A673 (cell line): ENCODE data around the gene CPXM2. TPM values are rescaled to one million over a fixed set of nuclear protein-coding genes. Genes with fewer than 3 reads are reported as not detected.

Experiments
- BruUV-seq: library from RNA; stranded (reverse); fragments of 400-500 nt; replicated peaks from 2 replicates; lab custom pipeline; 2021; lab: Mats Ljungman, UMichigan
- CTCF ChIA-PET: fragments of 300-600 bp; sonication (Branson Sonifier 250); formaldehyde crosslinking; loops from one replicate; lab custom pipeline; 2022; ENCODE audit warnings: antibody characterized with exemption; lab: Charles Lee
- POLR2A ChIA-PET: fragments of 300-600 bp; sonication (Branson Sonifier 250); formaldehyde crosslinking; loops from one replicate; lab custom pipeline; 2022; ENCODE audit warnings: antibody characterized with exemption; ENCODE audit not compliant: low non-redundant PET; lab: Charles Lee
- DNase-seq: peaks from one replicate; pipeline ENCODE4 v3.0.0-alpha.2; 2015; ENCODE audit warnings: low spot score
- H3K27ac ChIP-seq: fragments of 200-600 bp; sonication (generic); 2 replicates; pipeline ENCODE4 v1.5.1; 2016; ENCODE audit warnings: mixed run types, low read depth, mild to moderate bottlenecking, mixed read lengths, antibody characterized with exemption, low read length; ENCODE audit not compliant: poor library complexity, severe bottlenecking
- H3K27me3 ChIP-seq: fragments of 200-600 bp; sonication (generic); replicated peaks from 2 replicates; pipeline ENCODE4 v1.6.1; 2017; ENCODE audit warnings: mixed run types, low read depth, mild to moderate bottlenecking, mixed read lengths, antibody characterized with exemption, low read length; ENCODE audit not compliant: insufficient read depth, poor library complexity
- H3K36me3 ChIP-seq: fragments of 200-600 bp; sonication (generic); 2 replicates; pipeline ENCODE4 v1.6.1; 2016; ENCODE audit warnings: mixed run types, mild to moderate bottlenecking, mixed read lengths, antibody characterized with exemption, low read length; ENCODE audit not compliant: insufficient read depth, poor library complexity, severe bottlenecking
- H3K4me1 ChIP-seq: fragments of 200-600 bp; sonication (generic); 2 replicates; pipeline ENCODE4 v1.6.1; 2017; ENCODE audit warnings: mixed run types, mild to moderate bottlenecking, mixed read lengths, antibody characterized with exemption, low read length; ENCODE audit not compliant: insufficient read depth, poor library complexity, severe bottlenecking
- H3K4me3 ChIP-seq: fragments of 200-600 bp; sonication (generic); 2 replicates; pipeline ENCODE4 v1.5.1; 2016; ENCODE audit warnings: low read depth, mixed run types, mild to moderate bottlenecking, mixed read lengths, low read length; ENCODE audit not compliant: poor library complexity, severe bottlenecking
- H3K9me3 ChIP-seq: fragments of 200-600 bp; sonication (generic); 2 replicates; pipeline ENCODE4 v1.6.1; 2016; ENCODE audit warnings: mixed run types, low read depth, mild to moderate bottlenecking, mixed read lengths, antibody characterized with exemption, low read length; ENCODE audit not compliant: poor library complexity, severe bottlenecking
- EZH2 ChIP-seq: fragments of 200-600 bp; sonication (generic); IDR thresholded peaks from 2 replicates; pipeline ENCODE4 v1.6.1; 2017; ENCODE audit warnings: borderline replicate concordance, low read depth, mild to moderate bottlenecking, mixed read lengths, antibody characterized with exemption, low read length; ENCODE audit not compliant: poor library complexity, severe bottlenecking
- intact Hi-C: fragments of 100-400 bp; cut with micrococcal nuclease; formaldehyde crosslinking; loops from one replicate; pipeline ENCODE4 v1.10.0; 2022; ENCODE audit not compliant: unreplicated experiment
- total RNA-seq: library from RNA; stranded (reverse); gene quantifications from 2 replicates; pipeline ENCODE4 v1.2.3, GENCODE V29; 2021
- TF ChIP-seq, protein P1 (sequence below): fragments of 300-800, 200-600 bp; sonication (generic); conservative IDR thresholded peaks from 2 replicates; pipeline ENCODE4 v1.5.1; 2017; ENCODE audit warnings: low read depth, mild to moderate bottlenecking, antibody characterized with exemption, low read length, moderate library complexity, mixed read lengths

CPXM2 gene
- total RNA-seq, 1 experiment from 2014 or later = not detected

GRCh38 chr10:123721441-123722049 is 170.1 kb downstream of the CPXM2 start:
- no TSS peak for BruUV-seq
- Histone ChIP-seq H3K27me3 (peaks cover 16% of the 10 kb centered on the region), H3K9me3 (no peaks in the 10 kb centered on the region), H3K27ac (no peak overlapping the region), H3K4me1 (no peaks in the 10 kb centered on the region), H3K4me3 (no peak overlapping the region), H3K36me3 (no peaks in the 10 kb centered on the region)
- DNase-seq = no peak
- TF ChIP-seq, protein P1, sequence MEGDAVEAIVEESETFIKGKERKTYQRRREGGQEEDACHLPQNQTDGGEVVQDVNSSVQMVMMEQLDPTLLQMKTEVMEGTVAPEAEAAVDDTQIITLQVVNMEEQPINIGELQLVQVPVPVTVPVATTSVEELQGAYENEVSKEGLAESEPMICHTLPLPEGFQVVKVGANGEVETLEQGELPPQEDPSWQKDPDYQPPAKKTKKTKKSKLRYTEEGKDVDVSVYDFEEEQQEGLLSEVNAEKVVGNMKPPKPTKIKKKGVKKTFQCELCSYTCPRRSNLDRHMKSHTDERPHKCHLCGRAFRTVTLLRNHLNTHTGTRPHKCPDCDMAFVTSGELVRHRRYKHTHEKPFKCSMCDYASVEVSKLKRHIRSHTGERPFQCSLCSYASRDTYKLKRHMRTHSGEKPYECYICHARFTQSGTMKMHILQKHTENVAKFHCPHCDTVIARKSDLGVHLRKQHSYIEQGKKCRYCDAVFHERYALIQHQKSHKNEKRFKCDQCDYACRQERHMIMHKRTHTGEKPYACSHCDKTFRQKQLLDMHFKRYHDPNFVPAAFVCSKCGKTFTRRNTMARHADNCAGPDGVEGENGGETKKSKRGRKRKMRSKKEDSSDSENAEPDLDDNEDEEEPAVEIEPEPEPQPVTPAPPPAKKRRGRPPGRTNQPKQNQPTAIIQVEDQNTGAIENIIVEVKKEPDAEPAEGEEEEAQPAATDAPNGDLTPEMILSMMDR = no peak
- TF ChIP-seq EZH2 = no peak
- ChIA-PET POLR2A (no interaction called here), CTCF (no interaction called here)
- intact Hi-C loops = no loop called here

- no peaks in the 10 kb centered on the region for H3K4me1 ChIP-seq
- no peak overlapping the region for H3K4me3 ChIP-seq
- ChIA-PET CTCF (no interaction called here), POLR2A (no interaction called here)
- no peaks in the 10 kb centered on the region for H3K9me3 ChIP-seq
- BruUV-seq = no TSS peak
- no peak overlapping the region for H3K27ac ChIP-seq
- intact Hi-C loops = no loop called here
- peaks cover 16% of the 10 kb centered on the region for H3K27me3 ChIP-seq
- TF ChIP-seq, protein P1 = no peak
- TF ChIP-seq EZH2 = no peak
- DNase-seq = no peak
- H3K36me3 ChIP-seq = no peaks in the 10 kb centered on the region
These were observed 171.1 kb downstream of the CPXM2 start for GRCh38 chr10:123720536-123720935.

- POLR2A ChIA-PET = no interaction called here
These were observed 173.0 kb downstream of the CPXM2 start for GRCh38 chr10:123718544-123719060.

More at GRCh38 chr10:123718544-123719060, 173.0 kb downstream of the CPXM2 start:
- Histone ChIP-seq H3K4me1 (no peaks in the 10 kb centered on the region), H3K27ac (no peak overlapping the region), H3K4me3 (no peak overlapping the region), H3K27me3 (peaks cover 16% of the 10 kb centered on the region), H3K36me3 (no peaks in the 10 kb centered on the region), H3K9me3 (no peaks in the 10 kb centered on the region)
- no peak for DNase-seq
- CTCF ChIA-PET = no interaction called here
- TF ChIP-seq, protein P1 = no peak
- TF ChIP-seq EZH2 = no peak
- intact Hi-C loops = no loop called here
- BruUV-seq = no TSS peak
